CD14-positive monocyte (primary cell): ENCODE results near the gene ZDHHC14. TPM values are rescaled to one million over a fixed set of nuclear protein-coding genes. Genes with fewer than 3 reads are reported as not detected.
A peak's percentile ranks its signal among the peaks of the same experiment; 100 is the strongest.

Source experiments
- DNase-seq, 3 donors: peaks; one replicate each; pipeline ENCODE4 v3.0.0-alpha.2; 2011 to 2022
- H2AFZ ChIP-seq: 2 replicates; pipeline ENCODE4 v1.6.0; 2012; ENCODE audit warnings: mild to moderate bottlenecking, low read depth, low read length, inconsistent platforms; ENCODE audit not compliant: insufficient read depth, poor library complexity, severe bottlenecking
- H3K27ac ChIP-seq, 2 donors: 1 replicate in 1 of 2; 2 replicates in 1 of 2; pipeline ENCODE4 v1.5.1; 2012 to 2013; ENCODE audit warnings: low read length in 2 of 2, control low read depth in 1 of 2, inconsistent platforms in 1 of 2, low read depth in 1 of 2, mild to moderate bottlenecking in 1 of 2
- H3K27me3 ChIP-seq, 2 donors: one replicate each; pipeline versions ENCODE4 v1.6.0 to v1.6.1; 2011 to 2013; ENCODE audit warnings: low read length in 2 of 2; ENCODE audit not compliant: control insufficient read depth in 2 of 2, insufficient read depth in 2 of 2
- H3K36me3 ChIP-seq, 2 donors: replicated peaks in 1 of 2; 1 replicate in 1 of 2; 2 replicates in 1 of 2; pipeline versions ENCODE4 v1.5.1 to v1.6.1; 2012 to 2013; ENCODE audit warnings: low read length in 2 of 2, control low read depth in 1 of 2, inconsistent platforms in 1 of 2, mild to moderate bottlenecking in 1 of 2; ENCODE audit not compliant: insufficient read depth in 2 of 2, control insufficient read depth in 1 of 2
- H3K4me1 ChIP-seq, 2 donors: 1 replicate in 1 of 2; 2 replicates in 1 of 2; pipeline versions ENCODE4 v1.5.1 to v1.6.1; 2012 to 2013; ENCODE audit warnings: low read length in 2 of 2, control low read depth in 1 of 2, inconsistent platforms in 1 of 2, mild to moderate bottlenecking in 1 of 2, moderate library complexity in 1 of 2; ENCODE audit not compliant: insufficient read depth in 2 of 2, control insufficient read depth in 1 of 2
- H3K4me2 ChIP-seq: replicated peaks from 2 replicates; pipeline ENCODE3; 2012; ENCODE audit warnings: low read length, moderate library complexity, mild to moderate bottlenecking; ENCODE audit not compliant: poor library complexity, severe bottlenecking; ENCODE audit errors: extremely low read depth
- H3K4me3 ChIP-seq, 3 experiments: fragments of 200-600 bp in 1 of 3; sonication (generic) in 1 of 3; replicated peaks in 1 of 3; 1 replicate in 2 of 3; 2 replicates in 1 of 3; pipeline ENCODE4 v1.5.1; 2011 to 2013; ENCODE audit warnings: low read length in 3 of 3, mild to moderate bottlenecking in 3 of 3, control low read depth in 2 of 3, low read depth in 2 of 3, inconsistent platforms in 1 of 3, moderate library complexity in 1 of 3
- H3K79me2 ChIP-seq: 2 replicates; pipeline ENCODE4 v1.6.0; 2012; ENCODE audit warnings: mild to moderate bottlenecking, control low read depth, inconsistent platforms, low read length, moderate library complexity; ENCODE audit not compliant: insufficient read depth
- H3K9ac ChIP-seq: 2 replicates; pipeline ENCODE4 v1.6.0; 2017; ENCODE audit warnings: low read length, mild to moderate bottlenecking; ENCODE audit not compliant: insufficient read depth, poor library complexity, severe bottlenecking
- H3K9me3 ChIP-seq, 2 donors: replicated peaks in 1 of 2; 1 replicate in 1 of 2; 2 replicates in 1 of 2; pipeline versions ENCODE4 v1.5.1 to v1.6.1; 2012 to 2013; ENCODE audit warnings: low read length in 2 of 2, control low read depth in 1 of 2; ENCODE audit not compliant: control insufficient read depth in 1 of 2, insufficient read depth in 1 of 2
- H4K20me1 ChIP-seq: 2 replicates; pipeline ENCODE4 v1.6.0; 2012; ENCODE audit warnings: mild to moderate bottlenecking, low read length, control low read depth, moderate library complexity; ENCODE audit not compliant: insufficient read depth
- H3K27ac Mint-ChIP-seq, 7 donors: one replicate each; pipeline ENCODE4 v1.8.0; 2020; ENCODE audit warnings: mild to moderate bottlenecking in 7 of 7, mixed read lengths in 7 of 7, moderate library complexity in 6 of 7, inconsistent platforms in 2 of 7
- H3K27me3 Mint-ChIP-seq, 3 donors: one replicate each; pipeline ENCODE4 v1.8.0; 2021 to 2022; ENCODE audit warnings: low read depth in 3 of 3, mild to moderate bottlenecking in 3 of 3, mixed read lengths in 3 of 3, moderate library complexity in 3 of 3, inconsistent platforms in 1 of 3
- H3K36me3 Mint-ChIP-seq, 2 donors: one replicate each; pipeline ENCODE4 v1.8.0; 2020; ENCODE audit warnings: mixed read lengths in 2 of 2, inconsistent platforms in 1 of 2, mild to moderate bottlenecking in 1 of 2
- H3K4me1 Mint-ChIP-seq: one replicate; pipeline ENCODE4 v1.8.0; 2020; ENCODE audit warnings: mild to moderate bottlenecking, mixed read lengths
- H3K4me3 Mint-ChIP-seq, 2 donors: one replicate each; pipeline ENCODE4 v1.8.0; 2020; ENCODE audit warnings: mild to moderate bottlenecking in 2 of 2, mixed read lengths in 2 of 2, moderate library complexity in 1 of 2
- H3K9me3 Mint-ChIP-seq, 7 donors: one replicate each; pipeline ENCODE4 v1.8.0; 2020 to 2022; ENCODE audit warnings: mixed read lengths in 7 of 7, mild to moderate bottlenecking in 6 of 7, moderate library complexity in 6 of 7, inconsistent platforms in 2 of 7
- CTCF ChIP-seq: fragments of 200-600 bp; IDR thresholded peaks from one replicate; pipeline ENCODE4 v1.8.0; 2022; ENCODE audit warnings: antibody characterized with exemption, mild to moderate bottlenecking
- WGBS: methylation state at CpG from one replicate; pipeline ENCODE4 v1.1.5; 2013; ENCODE audit warnings: missing lambda C conversion rate; ENCODE audit not compliant: insufficient coverage; 5-methylcytosine and 5-hydroxymethylcytosine counted together
- intact Hi-C, 2 donors: fragments of 100-400 bp; cut with micrococcal nuclease; formaldehyde crosslinking; loops; one replicate each; pipeline versions ENCODE4 v1.15.0 to v1.15.1; 2023
- polyA plus RNA-seq, 3 donors: library from polyadenylated mRNA; depleted of rRNA in 1 of 3; unstranded in 2 of 3; stranded (reverse) in 1 of 3; fragments of 300-500 nt in 2 of 3; fragments of >200 nt in 1 of 3; fragmentation: Illumina TruSeq in 2 of 3; gene quantifications; 1 replicate in 2 of 3; 2 replicates in 1 of 3; pipeline ENCODE4 v1.2.3, GENCODE V29; 2012 to 2021

The ZDHHC14 gene
- polyA plus RNA-seq, 3 donors = 0.30 to 1.7 (median 0.93) TPM

DNA sequence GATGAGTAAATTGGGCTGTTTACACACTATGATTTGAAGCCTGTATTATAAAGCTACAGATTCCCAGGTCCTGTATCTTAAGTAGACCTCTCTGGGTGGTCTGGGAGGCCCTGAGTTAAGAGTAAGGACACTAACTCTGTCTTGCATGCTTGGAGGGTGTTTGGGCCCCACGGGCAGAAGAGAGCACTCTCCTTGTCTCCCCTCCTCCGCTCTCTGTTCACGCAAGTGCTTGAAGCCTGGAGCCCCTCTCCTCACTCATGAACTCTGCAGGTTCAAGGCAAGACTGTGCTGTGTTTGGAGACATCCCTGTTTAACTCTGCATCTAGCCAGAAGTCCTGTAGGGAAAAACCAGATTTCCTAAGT, 154.0 kb downstream of the ZDHHC14 start:
- no peaks in the 10 kb centered on the region for H3K36me3 ChIP-seq
- H3K4me1 ChIP-seq = peaks cover 56 to 57% of the 10 kb centered on the region in 2 donors
- H3K79me2 ChIP-seq = peaks cover 3% of the 10 kb centered on the region
- intact Hi-C loops = no loop called here
- H3K27me3 ChIP-seq = no peaks in the 10 kb centered on the region
- H3K9ac ChIP-seq = no peak overlapping the region
- WGBS = 79% methylated on average over 3 of the region's 3 CpGs
- no peaks in the 10 kb centered on the region for H4K20me1 ChIP-seq
- Mint-ChIP-seq H3K4me3 (peak overlapping the region in 1 of 2 donors; percentile 10), H3K9me3 (no peaks in the 10 kb centered on the region), H3K27me3 (peaks cover 0 to 1% (median 0%) of the 10 kb centered on the region in 3 donors), H3K36me3 (peaks cover 0 to 3% of the 10 kb centered on the region in 2 donors), H3K4me1 (peaks cover 57% of the 10 kb centered on the region), H3K27ac (peak overlapping the region; percentile 85 to 97 (median 93))
- H3K9me3 ChIP-seq = no peaks in the 10 kb centered on the region
- H3K27ac ChIP-seq = peak overlapping the region; percentile 80 to 93
- peak overlapping the region; percentile 36 for H2AFZ ChIP-seq
- TF ChIP-seq CTCF = no peak
- no peak for DNase-seq
- peak overlapping the region; percentile 50 for H3K4me2 ChIP-seq
- H3K4me3 ChIP-seq = peak overlapping the region in 1 of 3 experiments; percentile 38

GRCh38 chr6:157535340-157536222, 154.6 kb downstream of the ZDHHC14 start:
- peaks cover 0 to 4% (median 0%) of the 10 kb centered on the region in 3 donors for H3K27me3 Mint-ChIP-seq
- Histone ChIP-seq H2AFZ (peak overlapping the region; percentile 36), H3K9ac (peak overlapping the region; percentile 24), H3K4me1 (peaks cover 56 to 57% of the 10 kb centered on the region in 2 donors), H3K9me3 (no peaks in the 10 kb centered on the region), H3K27ac (peak overlapping the region; percentile 80 to 93), H3K36me3 (no peaks in the 10 kb centered on the region), H4K20me1 (no peaks in the 10 kb centered on the region), H3K79me2 (peaks cover 3% of the 10 kb centered on the region), H3K4me3 (peak overlapping the region in 1 of 3 experiments; percentile 38), H3K27me3 (no peaks in the 10 kb centered on the region), H3K4me2 (peak overlapping the region; percentile 50)
- peaks cover 0 to 3% of the 10 kb centered on the region in 2 donors for H3K36me3 Mint-ChIP-seq
- TF ChIP-seq CTCF = no peak
- DNase-seq = peak; percentile 78 to 88 (median 87)
- intact Hi-C loops = no loop called here
- H3K4me1 Mint-ChIP-seq = peaks cover 59% of the 10 kb centered on the region
- peak overlapping the region; percentile 85 to 97 (median 93) for H3K27ac Mint-ChIP-seq
- H3K4me3 Mint-ChIP-seq = peak overlapping the region; percentile 10 to 47
- H3K9me3 Mint-ChIP-seq = no peaks in the 10 kb centered on the region
- WGBS = 50% methylated on average over 2 of the region's 13 CpGs
